Endothelial cell of umbilical vein (primary cell): Measurements from ENCODE around the gene FYB1. TPM values are rescaled to one million over a fixed set of nuclear protein-coding genes. Genes with fewer than 3 reads are reported as not detected.

Experiments used
- BruUV-seq: library from RNA; stranded (reverse); fragments of 400-500 nt; replicated peaks from 2 replicates; lab custom pipeline; 2021; lab: Mats Ljungman, UMichigan
- CTCF ChIA-PET: fragments of 300-600, 350-600 bp; sonication (Branson Sonifier 250); formaldehyde crosslinking; loops from one replicate; lab custom pipeline; 2021; ENCODE audit warnings: antibody characterized with exemption, inconsistent platforms; lab: Charles Lee
- POLR2A ChIA-PET: fragments of 300-600, 350-600 bp; sonication (Branson Sonifier 250); formaldehyde crosslinking; loops from one replicate; lab custom pipeline; 2021; ENCODE audit warnings: antibody characterized with exemption, inconsistent platforms; lab: Charles Lee
- DNase-seq: peaks from one replicate; pipeline ENCODE4 v3.0.0-alpha.2; 2011; ENCODE audit warnings: low read depth, low spot score
- FAIRE-seq: peaks from 2 replicates; lab custom pipeline; 2011; peaks lifted over from hg19 to GRCh38; lab: Jason Lieb, UNC
- H2AFZ ChIP-seq: 2 replicates; pipeline ENCODE4 v1.6.0; 2012; ENCODE audit warnings: low read depth, low read length, control low read depth, inconsistent platforms
- H3K27ac ChIP-seq: 2 replicates; pipeline ENCODE4 v1.5.1; 2011; ENCODE audit warnings: low read depth, mild to moderate bottlenecking, control low read depth, low read length, moderate library complexity; ENCODE audit not compliant: insufficient read depth
- H3K27me3 ChIP-seq, 2 experiments: 2 replicates each; pipeline versions ENCODE4 v1.6.0 to v1.6.1; 2011; ENCODE audit warnings: low read length in 2 of 2, mixed read lengths in 1 of 2; ENCODE audit not compliant: control insufficient read depth in 2 of 2, insufficient read depth in 2 of 2
- H3K36me3 ChIP-seq, 2 experiments: 2 replicates in 1 of 2; 3 replicates in 1 of 2; pipeline ENCODE4 v1.5.1; 2011; ENCODE audit warnings: low read length in 2 of 2, mild to moderate bottlenecking in 1 of 2, moderate library complexity in 1 of 2; ENCODE audit not compliant: control insufficient read depth in 2 of 2, insufficient read depth in 2 of 2; ENCODE audit errors: extremely low read depth in 1 of 2
- H3K4me1 ChIP-seq: 3 replicates; pipeline ENCODE4 v1.5.1; 2011; ENCODE audit warnings: mild to moderate bottlenecking, low read length; ENCODE audit not compliant: control insufficient read depth, insufficient read depth; ENCODE audit errors: extremely low read depth
- H3K4me2 ChIP-seq: 2 replicates; pipeline ENCODE4 v1.6.1; 2011; ENCODE audit warnings: low read length, control low read depth, mixed read lengths; ENCODE audit not compliant: insufficient read depth
- H3K4me3 ChIP-seq, 3 experiments: fragments of 200-600 bp in 1 of 3; sonication (generic), shearing (Covaris generic) in 1 of 3; replicated peaks in 1 of 3; 2 replicates each; pipeline ENCODE4 v1.5.1; 2011 to 2016; ENCODE audit warnings: control low read depth in 3 of 3, low read length in 3 of 3, mild to moderate bottlenecking in 2 of 3, inconsistent platforms in 1 of 3, low read depth in 1 of 3, moderate library complexity in 1 of 3; ENCODE audit not compliant: insufficient read depth in 1 of 3
- H3K79me2 ChIP-seq: 2 replicates; pipeline ENCODE4 v1.6.0; 2012; ENCODE audit warnings: low read length, inconsistent platforms; ENCODE audit not compliant: control insufficient read depth, insufficient read depth
- H3K9ac ChIP-seq: replicated peaks from 2 replicates; pipeline ENCODE3; 2011; ENCODE audit warnings: low read length, control low read depth; ENCODE audit not compliant: insufficient read depth; ENCODE audit errors: extremely low read depth
- H3K9me1 ChIP-seq: replicated peaks from 3 replicates; pipeline ENCODE4 v1.6.0; 2011; ENCODE audit warnings: mild to moderate bottlenecking, low read length; ENCODE audit not compliant: control insufficient read depth, insufficient read depth; ENCODE audit errors: extremely low read depth
- H3K9me3 ChIP-seq: replicated peaks from 2 replicates; pipeline ENCODE4 v1.5.1; 2012; ENCODE audit warnings: low read length, inconsistent platforms; ENCODE audit not compliant: control insufficient read depth, insufficient read depth
- H4K20me1 ChIP-seq: replicated peaks from 2 replicates; pipeline ENCODE3; 2011; ENCODE audit warnings: mild to moderate bottlenecking, low read length; ENCODE audit not compliant: control insufficient read depth, insufficient read depth; ENCODE audit errors: extremely low read depth
- EZH2 ChIP-seq: IDR thresholded peaks from 2 replicates; pipeline ENCODE4 v1.6.1; 2012; ENCODE audit warnings: borderline replicate concordance, low read depth, mild to moderate bottlenecking, moderate library complexity, low read length, inconsistent platforms; ENCODE audit not compliant: severe bottlenecking
- FOS ChIP-seq: IDR thresholded peaks from 2 replicates; pipeline ENCODE4 v1.6.1; 2011; ENCODE audit warnings: mild to moderate bottlenecking, low read length, moderate library complexity, borderline replicate concordance; ENCODE audit not compliant: insufficient read depth
- GATA2 ChIP-seq: IDR thresholded peaks from 2 replicates; pipeline ENCODE4 v1.7.0; 2011; ENCODE audit warnings: low read depth, mild to moderate bottlenecking, moderate library complexity, mixed read lengths, low read length; ENCODE audit not compliant: insufficient read length, insufficient read depth
- JUN ChIP-seq: IDR thresholded peaks from 2 replicates; pipeline ENCODE4 v1.6.1; 2011; ENCODE audit warnings: borderline replicate concordance, low read depth; ENCODE audit not compliant: insufficient read length, insufficient read depth
- MAX ChIP-seq: IDR thresholded peaks from 2 replicates; pipeline ENCODE4 v1.6.1; 2011; ENCODE audit not compliant: insufficient read depth, insufficient read length
- MYC ChIP-seq: IDR thresholded peaks from one replicate; pipeline ENCODE4 v1.6.1; 2011; ENCODE audit warnings: mild to moderate bottlenecking, low read depth, low read length
- POLR2A ChIP-seq: IDR thresholded peaks from 2 replicates; pipeline ENCODE4 v1.6.1; 2012; ENCODE audit warnings: low read depth, mild to moderate bottlenecking, control low read depth, low read length
- POLR2AphosphoS5 ChIP-seq: IDR thresholded peaks from 2 replicates; pipeline ENCODE4 v1.6.1; 2012; ENCODE audit warnings: low read depth, mild to moderate bottlenecking, control low read depth, low read length, moderate library complexity; ENCODE audit not compliant: insufficient read depth
- dilution Hi-C: fragments of 300-500 bp; cut with MboI; formaldehyde crosslinking; loops from one replicate; pipeline ENCODE4 v1.15.0; 2019; ENCODE audit warnings: low sequenced_read_pairs; ENCODE audit not compliant: extremely low pct_ligation_motif_present
- intact Hi-C: fragments of 100-400 bp; cut with micrococcal nuclease; formaldehyde crosslinking; loops from one replicate; pipeline ENCODE4 v1.10.0; 2022
- polyA plus RNA-seq, 4 experiments: library from polyadenylated mRNA; depleted of rRNA in 3 of 4; stranded (reverse) in 3 of 4; unstranded in 1 of 4; fragments of >200 nt; gene quantifications; 2 replicates each; pipeline versions ENCODE4 v1.2.1 to v1.2.3, GENCODE V29; 2011 to 2012; ENCODE audit warnings: missing spikeins in 1 of 4
- total RNA-seq: library from RNA; stranded (reverse); gene quantifications from 2 replicates; pipeline ENCODE4 v1.2.3, GENCODE V29; 2021
- TF ChIP-seq, protein P1 (sequence below), 2 donors: IDR thresholded peaks; 1 replicate in 1 of 2; 2 replicates in 1 of 2; pipeline ENCODE4 v1.5.1; 2011; ENCODE audit warnings: low read length in 2 of 2, mild to moderate bottlenecking in 2 of 2, moderate library complexity in 2 of 2, control low read depth in 1 of 2, inconsistent platforms in 1 of 2, low read depth in 1 of 2; ENCODE audit not compliant: insufficient read depth in 1 of 2; ENCODE audit errors: extremely low read depth in 1 of 2

The FYB1 gene
- total and polyA plus RNA-seq, 2 donors (not counting 3 experiments of a cell fraction or from before 2014, with no cell fraction given) = 0.44 TPM; not detected in 1

GRCh38 chr5:39167972-39168342 is 51.4 kb downstream of the FYB1 start:
- no peak overlapping the region for H3K27ac ChIP-seq
- H3K9me3 ChIP-seq = no peaks in the 10 kb centered on the region
- ChIA-PET CTCF (no interaction called here), POLR2A (no interaction called here)
- TF ChIP-seq MAX (no peak), POLR2AphosphoS5 (no peak), JUN (no peak), MYC (no peak), GATA2 (no peak), FOS (no peak), POLR2A (no peak), EZH2 (no peak)
- TF ChIP-seq, protein P1, sequence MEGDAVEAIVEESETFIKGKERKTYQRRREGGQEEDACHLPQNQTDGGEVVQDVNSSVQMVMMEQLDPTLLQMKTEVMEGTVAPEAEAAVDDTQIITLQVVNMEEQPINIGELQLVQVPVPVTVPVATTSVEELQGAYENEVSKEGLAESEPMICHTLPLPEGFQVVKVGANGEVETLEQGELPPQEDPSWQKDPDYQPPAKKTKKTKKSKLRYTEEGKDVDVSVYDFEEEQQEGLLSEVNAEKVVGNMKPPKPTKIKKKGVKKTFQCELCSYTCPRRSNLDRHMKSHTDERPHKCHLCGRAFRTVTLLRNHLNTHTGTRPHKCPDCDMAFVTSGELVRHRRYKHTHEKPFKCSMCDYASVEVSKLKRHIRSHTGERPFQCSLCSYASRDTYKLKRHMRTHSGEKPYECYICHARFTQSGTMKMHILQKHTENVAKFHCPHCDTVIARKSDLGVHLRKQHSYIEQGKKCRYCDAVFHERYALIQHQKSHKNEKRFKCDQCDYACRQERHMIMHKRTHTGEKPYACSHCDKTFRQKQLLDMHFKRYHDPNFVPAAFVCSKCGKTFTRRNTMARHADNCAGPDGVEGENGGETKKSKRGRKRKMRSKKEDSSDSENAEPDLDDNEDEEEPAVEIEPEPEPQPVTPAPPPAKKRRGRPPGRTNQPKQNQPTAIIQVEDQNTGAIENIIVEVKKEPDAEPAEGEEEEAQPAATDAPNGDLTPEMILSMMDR (IDR thresholded peaks at IDR 0.05; ENCODE audit: extremely low read depth in 1 of 2, insufficient read depth in 1 of 2, low read depth in 1 of 2, low read length in 2 of 2) = no peak
- H3K27me3 ChIP-seq = no peaks in the 10 kb centered on the region
- no peaks in the 10 kb centered on the region for H4K20me1 ChIP-seq
- no peaks in the 10 kb centered on the region for H3K79me2 ChIP-seq
- H3K9ac ChIP-seq = no peak overlapping the region
- no peak overlapping the region for H3K4me2 ChIP-seq
- DNase-seq (no peak), FAIRE-seq (no peak)
- dilution Hi-C loops (no loop called here), intact Hi-C loops (no loop called here)
- H3K9me1 ChIP-seq = no peaks in the 10 kb centered on the region
- no peaks in the 10 kb centered on the region for H3K36me3 ChIP-seq
- no peak overlapping the region for H2AFZ ChIP-seq
- H3K4me1 ChIP-seq = peaks cover 4% of the 10 kb centered on the region
- no TSS peak for BruUV-seq
- no peak overlapping the region for H3K4me3 ChIP-seq
